ENCODE results near the gene NTNG1. TPM values are rescaled to one million over a fixed set of nuclear protein-coding genes. Genes with fewer than 3 reads are reported as not detected.
"Not testable (repeated sequence)": the region's sequence is repeated elsewhere in the genome, so short reads cannot be mapped to it uniquely, and the experiment has no call there.

NTNG1 gene
- polyA plus RNA-seq (2012; ENCODE audit: insufficient read depth, insufficient read length, low read depth) = 3.4 TPM

DNA sequence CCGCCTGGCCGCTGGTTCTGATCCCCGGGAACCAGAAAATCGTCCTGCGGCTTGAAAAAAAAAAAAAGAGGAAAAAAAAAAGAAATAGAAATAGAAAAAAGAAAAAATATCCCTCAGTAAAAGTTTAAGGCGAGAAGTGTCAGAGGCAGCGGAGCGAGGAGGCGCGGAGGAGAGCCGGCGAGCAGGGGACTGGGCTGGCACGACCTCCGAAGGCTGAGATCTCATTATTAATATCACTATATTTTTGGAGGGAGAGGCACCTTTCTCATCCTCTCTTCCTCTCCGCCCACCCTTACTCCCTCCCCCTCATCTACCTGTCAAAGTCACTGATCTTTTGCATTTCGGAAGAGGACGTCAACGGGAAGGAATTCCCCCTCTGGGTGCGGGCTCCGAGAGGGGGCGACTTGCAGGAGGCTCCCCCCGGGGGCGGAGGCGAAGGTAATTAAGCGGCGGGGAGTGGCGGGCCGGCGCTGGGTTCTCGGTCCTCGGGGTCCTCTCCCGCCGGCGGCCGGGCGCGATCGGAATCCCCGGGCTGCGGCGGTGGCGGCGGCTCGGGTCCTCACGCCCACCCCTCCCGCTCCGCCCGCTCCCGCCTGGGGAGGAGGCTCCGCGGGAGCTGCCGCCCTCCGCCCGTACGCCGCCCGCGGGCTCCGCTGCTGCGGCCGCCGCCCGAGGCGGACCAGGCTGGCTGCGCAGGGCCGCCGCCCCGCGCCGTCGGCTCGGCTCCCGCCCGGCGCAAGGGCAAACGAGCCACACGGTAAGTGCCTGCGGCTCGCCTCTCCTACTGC lies at the start of gene NTNG1:
NTNG1 (plus strand) TSS at position 337 of the 788 bp plus-strand sequence.
- TF ChIP-seq, protein P1, sequence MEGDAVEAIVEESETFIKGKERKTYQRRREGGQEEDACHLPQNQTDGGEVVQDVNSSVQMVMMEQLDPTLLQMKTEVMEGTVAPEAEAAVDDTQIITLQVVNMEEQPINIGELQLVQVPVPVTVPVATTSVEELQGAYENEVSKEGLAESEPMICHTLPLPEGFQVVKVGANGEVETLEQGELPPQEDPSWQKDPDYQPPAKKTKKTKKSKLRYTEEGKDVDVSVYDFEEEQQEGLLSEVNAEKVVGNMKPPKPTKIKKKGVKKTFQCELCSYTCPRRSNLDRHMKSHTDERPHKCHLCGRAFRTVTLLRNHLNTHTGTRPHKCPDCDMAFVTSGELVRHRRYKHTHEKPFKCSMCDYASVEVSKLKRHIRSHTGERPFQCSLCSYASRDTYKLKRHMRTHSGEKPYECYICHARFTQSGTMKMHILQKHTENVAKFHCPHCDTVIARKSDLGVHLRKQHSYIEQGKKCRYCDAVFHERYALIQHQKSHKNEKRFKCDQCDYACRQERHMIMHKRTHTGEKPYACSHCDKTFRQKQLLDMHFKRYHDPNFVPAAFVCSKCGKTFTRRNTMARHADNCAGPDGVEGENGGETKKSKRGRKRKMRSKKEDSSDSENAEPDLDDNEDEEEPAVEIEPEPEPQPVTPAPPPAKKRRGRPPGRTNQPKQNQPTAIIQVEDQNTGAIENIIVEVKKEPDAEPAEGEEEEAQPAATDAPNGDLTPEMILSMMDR (IDR thresholded peaks at IDR 0.05; ENCODE audit: low read depth, low read length) = no peak
- Histone ChIP-seq H3K4me1 (0 out of 2 replicates have a peak, but pooled peaks cover 2% of the 10 kb centered on the region), H3K36me3 (no peaks in the 10 kb centered on the region), H3K27me3 (no peaks in the 10 kb centered on the region), H3K4me3 (ENCODE audit: low read depth, low read length) (peak within 1 kb of the TSS; percentile 82), H3K9me3 (no peaks in the 10 kb centered on the region)
- peak; percentile 49 for DNase-seq

DNA sequence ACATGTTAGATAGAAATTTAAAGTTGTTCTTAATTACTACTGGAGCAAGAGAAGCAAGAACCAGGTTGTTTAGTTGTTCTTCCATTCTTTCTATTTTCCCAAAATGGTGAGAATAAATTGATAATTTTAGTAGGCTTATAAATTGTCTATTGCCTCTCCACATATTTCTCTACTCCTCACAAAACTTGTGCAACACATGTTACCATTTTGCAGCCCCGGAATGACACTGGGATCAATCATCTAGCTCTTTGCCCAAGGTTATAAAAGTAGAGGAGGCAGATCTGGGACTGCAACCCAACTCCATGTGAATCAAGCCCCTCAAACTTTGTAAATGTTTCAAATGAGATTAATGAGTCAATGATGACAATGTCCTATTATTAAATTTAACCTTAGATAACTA lies 49.4 kb upstream of the NTNG1 start:
- no peak for DNase-seq
- Histone ChIP-seq H3K36me3 (no peaks in the 10 kb centered on the region), H3K9me3 (no peaks in the 10 kb centered on the region), H3K27me3 (no peaks in the 10 kb centered on the region), H3K4me1 (no peaks in the 10 kb centered on the region), H3K4me3 (ENCODE audit: low read depth, low read length) (no peak overlapping the region)
- TF ChIP-seq, protein P1 (IDR thresholded peaks at IDR 0.05; ENCODE audit: low read depth, low read length) = no peak

DNA sequence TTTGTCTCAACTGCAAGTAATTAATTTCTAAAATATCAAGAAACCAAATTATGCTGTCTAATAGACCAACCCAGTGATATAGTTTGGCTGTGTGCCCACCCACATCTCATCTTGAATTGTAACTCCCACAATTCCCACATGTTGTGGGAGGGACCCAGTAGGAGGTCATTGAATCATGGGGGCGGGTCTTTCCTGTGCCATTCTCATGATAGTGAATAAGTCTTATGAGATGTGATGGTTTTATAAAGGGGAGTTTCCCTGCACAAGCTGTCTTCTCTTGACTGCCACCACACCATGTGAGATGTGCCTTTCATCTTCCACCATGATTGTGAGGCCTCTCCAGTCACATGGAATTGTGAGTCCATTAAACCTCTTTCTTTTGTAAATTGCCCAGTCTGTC lies 47.4 kb upstream of the NTNG1 start:
- H3K4me3 ChIP-seq (ENCODE audit: low read depth, low read length); H3K9me3 ChIP-seq; H3K4me1 ChIP-seq; H3K36me3 ChIP-seq; H3K27me3 ChIP-seq: not testable (repeated sequence)
- DNase-seq = peak; percentile 18

DNA sequence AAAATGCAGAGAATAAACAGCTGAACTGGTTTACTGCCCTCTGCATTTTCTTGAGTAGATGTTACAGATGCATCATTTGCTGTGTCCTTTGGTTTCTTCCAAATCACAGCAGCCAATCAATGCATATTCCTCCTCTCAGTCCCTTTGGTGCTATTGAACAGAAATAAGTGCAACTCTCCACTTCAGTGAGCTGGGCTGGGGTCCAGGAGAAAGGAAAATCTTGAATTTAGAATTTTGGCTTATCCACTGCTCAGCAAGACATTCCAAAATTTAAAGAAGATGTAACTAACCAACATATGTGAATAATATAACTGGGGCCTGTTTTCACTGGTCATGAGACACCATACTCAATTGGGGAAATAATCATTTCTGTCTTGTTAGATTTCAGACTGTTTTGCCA lies 45.2 kb upstream of the NTNG1 start:
- Histone ChIP-seq H3K36me3 (no peaks in the 10 kb centered on the region), H3K4me1 (no peaks in the 10 kb centered on the region), H3K9me3 (no peaks in the 10 kb centered on the region), H3K4me3 (ENCODE audit: low read depth, low read length) (no peak overlapping the region), H3K27me3 (no peaks in the 10 kb centered on the region)
- no peak for DNase-seq
- TF ChIP-seq, protein P1 (IDR thresholded peaks at IDR 0.05; ENCODE audit: low read depth, low read length) = no peak

DNA sequence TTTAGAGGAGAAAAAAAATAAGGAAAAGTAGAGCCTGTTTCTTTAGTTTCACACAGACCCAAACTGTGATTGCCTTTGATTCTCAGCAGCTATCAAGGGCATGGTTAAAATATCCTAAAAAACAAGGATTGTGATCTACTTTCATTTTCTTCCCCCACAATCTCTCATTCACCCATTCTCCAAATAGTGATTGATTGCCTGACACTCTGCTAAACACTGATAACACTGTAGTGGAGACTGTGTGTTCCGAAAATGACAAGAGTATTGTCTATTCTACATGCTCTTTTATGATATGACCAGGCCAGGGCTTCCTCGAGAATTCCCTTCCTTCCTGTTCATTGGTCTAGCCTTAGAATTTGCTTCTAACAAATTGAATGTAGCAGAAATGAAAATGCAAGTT lies 44.1 kb upstream of the NTNG1 start:
- no peak overlapping the region for H3K4me3 ChIP-seq (ENCODE audit: low read depth, low read length)

DNA sequence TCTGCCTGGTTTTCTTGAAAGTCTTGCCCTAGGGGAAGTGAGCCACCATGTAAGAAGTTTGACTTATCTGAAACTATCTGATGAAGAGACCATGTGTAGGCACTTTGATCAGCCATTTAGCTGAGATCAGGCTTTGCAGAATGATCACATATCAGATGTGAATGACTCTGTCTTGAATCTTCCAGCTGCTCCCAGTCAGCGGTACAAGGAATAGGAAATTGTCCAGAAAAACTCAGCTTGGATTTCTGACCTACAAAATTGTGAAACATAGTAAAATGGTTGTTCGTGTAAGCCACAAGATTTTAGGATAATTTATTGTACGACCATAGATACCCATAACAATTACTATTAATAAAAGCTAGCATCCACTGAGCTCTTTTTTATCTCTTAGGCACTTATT lies 41.9 kb upstream of the NTNG1 start:
- TF ChIP-seq, protein P1 (IDR thresholded peaks at IDR 0.05; ENCODE audit: low read depth, low read length) = no peak
- DNase-seq = no peak
- Histone ChIP-seq H3K4me3 (ENCODE audit: low read depth, low read length) (no peak overlapping the region), H3K27me3 (no peaks in the 10 kb centered on the region), H3K9me3 (no peaks in the 10 kb centered on the region), H3K4me1 (no peaks in the 10 kb centered on the region), H3K36me3 (no peaks in the 10 kb centered on the region)

More for the DNA sequence above, 44.1 kb upstream of the NTNG1 start:
- no peak for DNase-seq
- H3K36me3 ChIP-seq = no peaks in the 10 kb centered on the region
- H3K9me3 ChIP-seq = no peaks in the 10 kb centered on the region
- TF ChIP-seq, protein P1 (IDR thresholded peaks at IDR 0.05; ENCODE audit: low read depth, low read length) = no peak
- H3K4me1 ChIP-seq = no peaks in the 10 kb centered on the region
- no peaks in the 10 kb centered on the region for H3K27me3 ChIP-seq
